ENCODE results near the gene ZNF683. TPM values are rescaled to one million over a fixed set of nuclear protein-coding genes. Genes with fewer than 3 reads are reported as not detected.

Gene ZNF683
- total RNA-seq, 1 donor from 2014 or later, result not detected

GRCh38 chr1:26411624-26412074, 39.1 kb upstream of the ZNF683 start:
- Histone ChIP-seq H3K36me3 (ENCODE audit: control insufficient read depth, insufficient read depth, low read length) (no peaks in the 10 kb centered on the region), H3K4me3 (ENCODE audit: low read depth, low read length) (no peak overlapping the region), H3K27me3 (ENCODE audit: control insufficient read depth, insufficient read depth, low read length) (peaks cover 66% of the 10 kb centered on the region)
- no peak for TF ChIP-seq CTCF (IDR thresholded peaks at IDR 0.05; ENCODE audit: insufficient read depth, low read length, poor library complexity, severe bottlenecking)
- DNase-seq (ENCODE audit: low read depth), result no peak

- TF ChIP-seq CTCF (IDR thresholded peaks at IDR 0.05; ENCODE audit: insufficient read depth, low read length, poor library complexity, severe bottlenecking), result no peak
- H3K27me3 ChIP-seq (ENCODE audit: control insufficient read depth, insufficient read depth, low read length), result peaks cover 61% of the 10 kb centered on the region
- DNase-seq (ENCODE audit: low read depth), result no peak
- no peaks in the 10 kb centered on the region for H3K36me3 ChIP-seq (ENCODE audit: control insufficient read depth, insufficient read depth, low read length)
- no peak within 1 kb of the TSS for H3K4me3 ChIP-seq (ENCODE audit: low read depth, low read length)
These were observed 38.4 kb upstream of the ZNF683 start, which contains the start of gene LIN28A for GRCh38 chr1:26410706-26411623. Gene LIN28A, plus strand, starts transcription at chr1:26410817. Its CDS starts 75 bp downstream, at chr1:26410892.

- peaks cover 48% of the 10 kb centered on the region for H3K27me3 ChIP-seq (ENCODE audit: control insufficient read depth, insufficient read depth, low read length)
These were observed 36.7 kb upstream of the ZNF683 start for GRCh38 chr1:26409191-26409807.

GRCh38 chr1:26408604-26409003, 36.1 kb upstream of the ZNF683 start:
- Histone ChIP-seq H3K4me3 (ENCODE audit: low read depth, low read length) (no peak overlapping the region), H3K27me3 (ENCODE audit: control insufficient read depth, insufficient read depth, low read length) (peaks cover 50% of the 10 kb centered on the region), H3K36me3 (ENCODE audit: control insufficient read depth, insufficient read depth, low read length) (no peaks in the 10 kb centered on the region)
- TF ChIP-seq CTCF (IDR thresholded peaks at IDR 0.05; ENCODE audit: insufficient read depth, low read length, poor library complexity, severe bottlenecking), result no peak
- DNase-seq (ENCODE audit: low read depth), result no peak

More at GRCh38 chr1:26409191-26409807, 36.7 kb upstream of the ZNF683 start:
- no peak for TF ChIP-seq CTCF (IDR thresholded peaks at IDR 0.05; ENCODE audit: insufficient read depth, low read length, poor library complexity, severe bottlenecking)
- Histone ChIP-seq H3K4me3 (ENCODE audit: low read depth, low read length) (no peak overlapping the region), H3K36me3 (ENCODE audit: control insufficient read depth, insufficient read depth, low read length) (no peaks in the 10 kb centered on the region)
- no peak for DNase-seq (ENCODE audit: low read depth)

GRCh38 chr1:26405281-26405915, 32.8 kb upstream of the ZNF683 start:
- Histone ChIP-seq H3K36me3 (ENCODE audit: control insufficient read depth, insufficient read depth, low read length) (no peaks in the 10 kb centered on the region), H3K27me3 (ENCODE audit: control insufficient read depth, insufficient read depth, low read length) (peaks cover 18% of the 10 kb centered on the region), H3K4me3 (ENCODE audit: low read depth, low read length) (no peak overlapping the region)
- DNase-seq (ENCODE audit: low read depth), result no peak
- no peak for TF ChIP-seq CTCF (IDR thresholded peaks at IDR 0.05; ENCODE audit: insufficient read depth, low read length, poor library complexity, severe bottlenecking)

Data from kidney epithelial cell (primary cell).